Islet of Langerhans (tissue), 1 donor: ENCODE measurements around the gene NEDD4L.
"Not testable (repeated sequence)": the region's sequence is repeated elsewhere in the genome, so short reads cannot be mapped to it uniquely, and the experiment has no call there.

ENCODE experiments used
- FAIRE-seq: peaks from one replicate; lab custom pipeline; 2011; peaks lifted over from hg19 to GRCh38; lab: Jason Lieb, UNC

NEDD4L gene

DNA sequence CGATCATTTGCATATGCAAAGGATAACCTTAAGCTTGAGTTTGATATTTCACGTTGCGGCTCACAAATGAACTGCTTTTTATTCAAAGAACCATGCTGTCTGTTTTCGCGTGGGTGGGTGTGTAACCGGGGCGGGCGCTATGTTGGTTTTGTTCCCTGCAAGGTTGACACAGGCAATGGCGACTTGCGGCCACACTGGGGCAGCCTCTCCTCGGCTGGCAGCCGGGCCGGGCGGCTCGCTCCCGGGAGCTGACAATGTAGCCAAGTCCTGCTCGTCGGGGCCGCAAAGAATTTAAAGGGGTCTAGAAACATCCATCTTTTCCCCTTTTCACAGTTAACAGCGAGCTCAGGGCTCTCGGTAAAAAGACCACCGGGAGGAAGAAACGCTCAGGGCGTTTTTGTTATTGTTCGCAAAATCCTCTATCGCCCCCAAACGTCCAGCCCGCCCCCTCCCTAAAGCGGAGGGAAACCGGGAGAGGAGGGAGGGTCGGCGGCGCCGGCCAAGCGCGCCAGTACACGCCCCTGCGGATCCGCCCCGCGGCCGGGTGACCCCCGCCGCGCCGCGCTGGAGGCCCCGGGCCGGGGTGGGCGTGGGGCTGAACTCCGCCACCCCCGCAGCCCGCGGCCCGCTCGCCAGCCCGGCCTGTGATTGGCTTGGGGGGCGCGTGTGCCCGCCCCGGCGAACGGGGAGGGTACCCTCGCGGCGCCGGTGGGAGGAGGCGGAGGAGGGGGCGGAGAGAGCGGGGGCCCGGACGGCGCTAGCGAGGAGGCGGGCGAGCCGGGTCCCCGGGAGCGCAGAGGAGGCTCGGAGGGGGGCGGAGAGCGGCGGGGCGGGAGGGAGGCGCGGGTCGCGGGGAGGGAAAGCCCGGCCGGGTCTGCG, at the start of gene NEDD4L:
NEDD4L (plus strand) TSS at position 736 of the 879 bp plus-strand sequence. CDS start 435 bp downstream, outside the sequence.
- no peak for FAIRE-seq

GRCh38 chr18:57995331-57995730, 48.7 kb upstream of the NEDD4L start:
- no peak for FAIRE-seq

- FAIRE-seq: not testable (repeated sequence)
These were observed 47.1 kb upstream of the NEDD4L start for GRCh38 chr18:57996894-57997293.

GRCh38 chr18:57997820-57998219, 46.2 kb upstream of the NEDD4L start:
- FAIRE-seq: no peak

- FAIRE-seq: no peak
These were observed 45.6 kb upstream of the NEDD4L start for GRCh38 chr18:57998461-57998860.

DNA sequence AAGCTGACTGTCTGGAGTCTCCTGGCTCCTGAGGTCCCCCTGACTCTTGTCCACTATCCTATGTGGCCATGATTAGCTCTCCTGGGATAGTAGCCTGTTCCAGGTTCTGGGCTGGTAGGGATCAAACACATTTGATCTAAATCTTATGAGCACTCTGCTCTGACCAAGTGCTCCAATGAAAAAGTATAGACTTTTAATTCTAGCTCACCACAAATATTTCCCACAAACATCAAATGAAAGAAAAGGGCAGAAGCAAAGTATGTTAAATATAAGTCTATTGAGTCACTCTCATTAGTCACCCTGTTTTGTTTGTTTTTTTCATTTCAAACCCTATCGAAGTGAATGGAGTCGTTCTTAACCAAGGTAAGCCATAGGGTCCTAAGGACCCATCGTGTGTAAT, 39.7 kb upstream of the NEDD4L start:
- no peak for FAIRE-seq

DNA sequence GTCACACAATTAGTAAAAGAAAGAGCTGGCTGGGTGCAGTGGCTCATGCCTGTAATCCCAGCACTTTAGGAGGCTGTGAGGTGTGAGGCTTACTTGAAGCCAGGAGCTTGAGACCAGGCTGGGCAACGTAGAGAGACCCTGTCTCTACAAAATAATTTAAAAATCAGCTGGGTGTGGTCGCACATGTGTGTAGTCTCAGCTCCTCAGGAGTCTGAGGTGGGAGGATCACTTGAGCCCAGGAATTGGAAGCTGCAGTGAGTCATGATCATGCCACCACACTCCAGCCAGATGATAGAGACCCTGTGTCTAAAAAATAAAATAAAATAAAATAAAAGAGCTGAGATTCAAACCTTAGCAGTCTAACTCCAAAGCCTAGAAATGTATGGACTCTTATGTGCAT, 39.0 kb upstream of the NEDD4L start:
- FAIRE-seq: no peak

DNA sequence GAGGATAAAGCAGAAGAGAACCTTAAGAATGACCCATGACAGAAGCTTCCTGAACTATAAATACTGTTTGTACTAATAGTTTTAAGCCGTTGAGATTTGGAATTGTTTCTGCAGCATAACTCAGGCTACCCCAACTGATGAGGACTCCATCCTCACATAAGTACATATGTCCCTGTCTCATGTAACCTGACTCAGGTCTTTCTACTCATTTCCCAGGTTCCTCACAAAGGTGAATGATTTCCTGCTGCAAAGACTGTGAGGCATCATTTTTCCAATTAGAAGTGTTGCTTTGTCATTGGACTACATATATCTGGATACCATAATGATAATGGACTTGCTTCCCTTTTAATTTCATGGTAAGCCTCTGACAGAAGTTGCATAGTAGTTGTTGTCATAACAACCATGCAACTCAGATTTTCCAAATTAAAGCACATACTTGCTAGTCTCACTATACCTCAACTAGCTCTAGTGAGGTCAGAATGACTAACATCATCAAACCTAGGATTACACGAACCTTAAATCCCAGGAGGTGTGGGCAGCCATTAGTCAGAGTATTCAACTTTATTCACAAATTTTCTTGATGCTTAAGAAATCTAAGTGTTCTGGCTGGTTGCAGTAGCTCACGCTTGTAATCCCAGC, 38.0 kb upstream of the NEDD4L start:
- FAIRE-seq: no peak

- FAIRE-seq: no peak
These were observed 34.9 kb upstream of the NEDD4L start for GRCh38 chr18:58009166-58009565.

GRCh38 chr18:58010265-58010664, 33.8 kb upstream of the NEDD4L start:
- FAIRE-seq: no peak

GRCh38 chr18:58012356-58012755, 31.7 kb upstream of the NEDD4L start:
- no peak for FAIRE-seq

- FAIRE-seq: no peak
These were observed 30.5 kb upstream of the NEDD4L start for GRCh38 chr18:58013241-58014211.

DNA sequence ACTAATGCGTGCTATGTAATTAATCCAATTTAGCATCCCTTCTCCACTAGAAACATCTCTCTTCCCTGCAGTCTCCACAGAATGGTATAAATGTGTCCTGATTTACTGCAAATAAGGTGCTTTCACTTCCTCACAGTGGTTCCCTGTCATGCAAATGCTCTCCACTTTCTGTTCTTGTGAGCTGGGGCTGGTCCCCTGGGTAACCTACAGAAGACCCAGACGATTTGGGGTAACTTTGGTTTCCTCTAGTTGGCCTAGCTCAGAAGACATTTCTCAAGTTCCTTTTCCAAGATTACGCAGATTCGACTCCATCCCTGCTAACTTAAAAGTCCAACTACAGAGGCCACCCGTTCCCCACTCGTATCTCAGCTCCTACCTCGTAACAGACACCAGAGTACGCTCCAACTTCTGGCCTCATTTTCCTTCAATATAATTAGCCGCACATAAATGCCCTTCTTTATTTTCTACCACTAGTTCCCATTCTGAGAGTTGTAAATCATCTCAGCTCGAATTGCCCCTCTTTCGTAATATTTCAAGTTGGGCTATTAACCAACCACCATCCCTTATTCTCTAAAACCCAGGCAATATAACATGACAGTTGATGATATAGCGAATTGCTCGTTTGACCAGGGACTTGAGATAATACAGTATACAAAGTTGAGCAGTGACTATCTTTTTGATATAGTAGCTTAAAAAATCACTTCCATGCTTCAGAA, 28.8 kb upstream of the NEDD4L start:
- FAIRE-seq: no peak

- no peak for FAIRE-seq
These were observed 26.8 kb upstream of the NEDD4L start for GRCh38 chr18:58017267-58017666.

- no peak for FAIRE-seq
These were observed 23.4 kb upstream of the NEDD4L start for GRCh38 chr18:58020567-58021107.

DNA sequence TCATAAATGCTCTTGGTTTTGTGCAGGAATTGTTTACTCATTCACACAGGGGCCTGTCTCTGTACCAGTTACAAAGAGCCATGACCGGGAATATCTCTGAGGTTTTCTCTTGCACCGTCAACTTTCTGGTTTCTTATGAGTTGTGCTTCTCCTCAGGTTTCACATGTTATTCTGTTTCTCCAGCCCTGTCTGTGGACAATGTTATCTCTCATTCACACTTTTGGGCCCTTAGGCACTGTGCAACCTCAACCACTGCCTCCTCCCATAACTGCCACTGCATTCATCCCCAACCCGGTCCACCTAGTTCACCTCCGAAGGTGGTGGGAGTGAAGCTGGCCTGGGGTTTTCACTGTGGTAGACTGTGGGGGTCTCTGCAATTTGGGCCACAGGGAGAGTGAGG, 22.5 kb upstream of the NEDD4L start:
- FAIRE-seq: no peak

GRCh38 chr18:58023108-58023507, 20.9 kb upstream of the NEDD4L start:
- no peak for FAIRE-seq

- FAIRE-seq: no peak
These were observed 19.9 kb upstream of the NEDD4L start for GRCh38 chr18:58024139-58024538.

DNA sequence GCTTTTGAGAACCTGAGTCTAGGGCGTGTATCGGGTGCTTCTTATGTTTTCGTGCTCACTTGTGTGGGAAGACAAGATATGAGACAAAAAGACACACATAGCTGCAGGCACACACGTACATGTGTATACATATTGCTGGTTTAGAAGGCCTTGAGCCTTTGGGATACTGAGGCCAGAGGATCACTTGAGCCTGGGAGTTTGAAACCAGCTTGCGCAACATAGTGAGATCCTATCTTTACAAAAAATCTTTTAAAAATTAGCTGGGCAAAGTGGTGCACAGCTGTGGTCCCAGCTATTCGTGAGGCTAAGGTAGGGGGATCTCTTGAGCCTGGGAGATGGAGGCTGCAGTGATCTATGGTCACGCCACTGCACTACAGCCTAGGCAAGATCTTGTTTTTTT, 18.8 kb upstream of the NEDD4L start:
- no peak for FAIRE-seq

DNA sequence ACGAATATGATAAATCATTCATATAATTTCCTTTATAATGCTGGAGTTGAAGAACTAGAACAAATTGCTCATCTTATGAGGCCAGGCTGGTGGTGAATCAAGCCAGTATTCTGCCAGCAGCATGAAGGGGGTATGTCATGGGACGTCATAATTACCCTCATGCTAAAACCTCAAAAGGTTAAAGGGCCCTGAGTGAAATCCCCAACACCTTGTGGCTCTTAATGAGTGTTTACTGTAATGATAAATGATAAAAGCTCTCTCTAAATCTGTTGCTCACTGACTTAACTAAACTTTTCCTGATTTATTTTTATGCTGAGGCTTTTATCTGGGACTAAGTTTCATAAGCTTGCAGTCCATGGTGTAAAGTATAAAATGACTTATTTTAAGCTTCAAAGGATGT, 18.3 kb upstream of the NEDD4L start:
- FAIRE-seq: no peak

DNA sequence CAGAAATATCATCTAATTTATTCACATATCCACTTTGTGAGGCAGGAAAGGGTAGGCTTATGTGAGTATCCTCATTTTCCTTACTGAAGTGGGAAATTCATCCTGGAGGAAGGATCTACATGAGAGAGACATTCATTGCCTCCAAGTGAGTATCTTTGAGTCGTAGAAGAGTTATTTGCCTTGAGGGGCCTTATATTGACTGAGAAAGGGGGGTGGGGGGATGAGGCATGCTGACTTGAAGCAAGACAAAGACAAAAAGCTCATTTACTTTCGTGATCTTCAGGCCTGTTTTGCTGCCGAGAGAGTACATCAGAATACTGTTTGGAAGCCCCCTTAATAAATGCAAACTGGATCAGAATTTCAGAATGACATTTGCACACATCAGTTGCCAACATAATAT, 17.6 kb upstream of the NEDD4L start:
- FAIRE-seq: no peak

- FAIRE-seq: no peak
These were observed 17.2 kb upstream of the NEDD4L start for GRCh38 chr18:58026857-58027256.
